ENCODE measurements around the gene EFNA5.

- no peak for TF ChIP-seq POLR2AphosphoS5 (IDR thresholded peaks at IDR 0.05)
- no peak for TF ChIP-seq EP300 (IDR thresholded peaks at IDR 0.05)
- TF ChIP-seq CTCF (IDR thresholded peaks at IDR 0.05) = no peak
- TF ChIP-seq POLR2A (IDR thresholded peaks at IDR 0.05) = no peak
These were observed 114.2 kb downstream of the EFNA5 start for GRCh38 chr5:107556575-107556974.

All from suprapubic skin (tissue), 4 donors.